ENCODE measurements around the gene IL21R.

The IL21R gene

GRCh38 chr16:27483624-27484023, 81.7 kb downstream of the IL21R start:
- TF ChIP-seq CTCF (IDR thresholded peaks at IDR 0.05; ENCODE audit: insufficient read depth, low read length, poor library complexity, severe bottlenecking) = no peak
- no peak for DNase-seq (ENCODE audit: extremely low read depth, insufficient read length)
- Histone ChIP-seq H3K27me3 (replicated peaks; ENCODE audit: control insufficient read depth, insufficient read depth, low read length) (no peaks in the 10 kb centered on the region), H3K4me3 (replicated peaks; ENCODE audit: low read depth, low read length) (no peak overlapping the region), H3K36me3 (ENCODE audit: control insufficient read depth, insufficient read depth, low read length) (peaks cover 47% of the 10 kb centered on the region)

DNA sequence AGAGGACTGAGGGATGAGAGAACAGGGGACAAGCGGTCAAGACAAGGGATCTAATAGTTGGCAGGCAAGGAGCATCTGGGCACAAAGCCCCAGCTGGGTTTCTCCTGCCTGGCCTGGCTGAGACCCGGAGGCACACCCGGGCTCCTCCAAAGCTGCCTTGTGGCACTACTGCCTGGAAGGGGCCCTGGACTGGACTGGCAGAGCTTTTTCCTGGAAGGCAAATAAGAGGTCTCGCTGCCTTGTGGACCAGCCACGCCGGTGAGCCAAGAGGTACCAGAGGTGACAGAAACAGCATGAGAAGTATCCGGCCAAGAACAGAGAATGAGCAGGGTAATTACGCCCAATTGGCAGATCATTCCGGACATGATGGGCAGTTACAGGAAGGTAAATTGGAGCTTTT, 83.2 kb downstream of the IL21R start:
- no peak for TF ChIP-seq CTCF (IDR thresholded peaks at IDR 0.05; ENCODE audit: insufficient read depth, low read length, poor library complexity, severe bottlenecking)
- DNase-seq (ENCODE audit: extremely low read depth, insufficient read length) = no peak
- H3K4me3 ChIP-seq (replicated peaks; ENCODE audit: low read depth, low read length) = no peak overlapping the region
- no peaks in the 10 kb centered on the region for H3K27me3 ChIP-seq (replicated peaks; ENCODE audit: control insufficient read depth, insufficient read depth, low read length)
- H3K36me3 ChIP-seq (ENCODE audit: control insufficient read depth, insufficient read depth, low read length) = peaks cover 51% of the 10 kb centered on the region

DNA sequence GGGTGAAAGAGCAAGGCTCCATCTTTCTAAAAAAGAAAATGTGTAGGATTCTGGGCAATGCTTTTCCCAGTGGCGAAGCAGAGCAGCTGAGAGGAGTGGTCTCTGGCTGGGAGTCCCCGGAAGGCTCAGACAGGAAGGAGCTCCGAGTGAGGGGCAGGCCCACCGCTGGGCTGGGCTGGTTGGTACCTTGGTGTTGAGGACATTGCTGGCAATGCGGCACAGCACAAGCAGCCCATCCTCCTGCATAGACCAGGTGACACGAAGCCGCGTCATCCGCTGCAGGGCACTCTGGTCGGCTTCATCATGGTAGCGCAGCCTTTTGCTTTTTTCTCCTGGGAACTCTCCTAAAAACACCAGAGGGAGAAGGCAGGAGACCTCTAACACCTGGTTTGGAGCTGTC, 83.8 kb downstream of the IL21R start:
- H3K4me3 ChIP-seq (replicated peaks; ENCODE audit: low read depth, low read length) = no peak overlapping the region
- DNase-seq (ENCODE audit: extremely low read depth, insufficient read length) = no peak
- no peak for TF ChIP-seq CTCF (IDR thresholded peaks at IDR 0.05; ENCODE audit: insufficient read depth, low read length, poor library complexity, severe bottlenecking)
- peaks cover 51% of the 10 kb centered on the region for H3K36me3 ChIP-seq (ENCODE audit: control insufficient read depth, insufficient read depth, low read length)
- H3K27me3 ChIP-seq (replicated peaks; ENCODE audit: control insufficient read depth, insufficient read depth, low read length) = no peaks in the 10 kb centered on the region

DNA sequence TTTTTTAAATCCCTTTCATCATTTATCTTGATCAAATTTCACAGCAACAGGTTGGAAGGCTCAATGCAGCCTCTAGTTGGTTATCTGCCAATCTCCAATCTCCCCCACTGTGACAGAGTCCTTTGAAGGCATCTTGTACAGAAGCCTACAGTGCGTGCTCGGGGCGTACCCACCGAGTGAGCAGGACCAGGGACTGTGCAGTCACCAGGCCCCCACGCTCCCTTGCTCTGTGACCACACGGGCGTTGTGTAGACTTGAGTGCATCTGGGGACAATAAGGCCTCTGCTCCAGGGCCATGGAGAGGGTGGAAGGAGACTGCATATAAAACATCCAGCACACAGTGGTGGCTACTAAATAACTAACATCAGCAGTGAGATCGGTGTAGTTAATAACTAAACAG, 84.4 kb downstream of the IL21R start:
- peaks cover 47% of the 10 kb centered on the region for H3K36me3 ChIP-seq (ENCODE audit: control insufficient read depth, insufficient read depth, low read length)
- no peak for DNase-seq (ENCODE audit: extremely low read depth, insufficient read length)
- no peak for TF ChIP-seq CTCF (IDR thresholded peaks at IDR 0.05; ENCODE audit: insufficient read depth, low read length, poor library complexity, severe bottlenecking)
- H3K4me3 ChIP-seq (replicated peaks; ENCODE audit: low read depth, low read length) = no peak overlapping the region
- no peaks in the 10 kb centered on the region for H3K27me3 ChIP-seq (replicated peaks; ENCODE audit: control insufficient read depth, insufficient read depth, low read length)

- Histone ChIP-seq H3K36me3 (ENCODE audit: control insufficient read depth, insufficient read depth, low read length) (peaks cover 48% of the 10 kb centered on the region), H3K27me3 (replicated peaks; ENCODE audit: control insufficient read depth, insufficient read depth, low read length) (no peaks in the 10 kb centered on the region), H3K4me3 (replicated peaks; ENCODE audit: low read depth, low read length) (no peak overlapping the region)
- no peak for DNase-seq (ENCODE audit: extremely low read depth, insufficient read length)
- no peak for TF ChIP-seq CTCF (IDR thresholded peaks at IDR 0.05; ENCODE audit: insufficient read depth, low read length, poor library complexity, severe bottlenecking)
Measured at GRCh38 chr16:27486760-27487159, 84.8 kb downstream of the IL21R start.

- TF ChIP-seq CTCF (IDR thresholded peaks at IDR 0.05; ENCODE audit: insufficient read depth, low read length, poor library complexity, severe bottlenecking) = no peak
- Histone ChIP-seq H3K36me3 (ENCODE audit: control insufficient read depth, insufficient read depth, low read length) (peaks cover 40% of the 10 kb centered on the region), H3K4me3 (replicated peaks; ENCODE audit: low read depth, low read length) (no peak overlapping the region), H3K27me3 (replicated peaks; ENCODE audit: control insufficient read depth, insufficient read depth, low read length) (no peaks in the 10 kb centered on the region)
- no peak for DNase-seq (ENCODE audit: extremely low read depth, insufficient read length)
Measured at GRCh38 chr16:27489421-27489820, 87.4 kb downstream of the IL21R start.
